Measurements from ENCODE around the gene CD164L2. TPM values are rescaled to one million over a fixed set of nuclear protein-coding genes. Genes with fewer than 3 reads are reported as not detected.

The CD164L2 gene
- total RNA-seq, 2 donors from 2014 or later = 1.6 to 1.8 TPM

DNA sequence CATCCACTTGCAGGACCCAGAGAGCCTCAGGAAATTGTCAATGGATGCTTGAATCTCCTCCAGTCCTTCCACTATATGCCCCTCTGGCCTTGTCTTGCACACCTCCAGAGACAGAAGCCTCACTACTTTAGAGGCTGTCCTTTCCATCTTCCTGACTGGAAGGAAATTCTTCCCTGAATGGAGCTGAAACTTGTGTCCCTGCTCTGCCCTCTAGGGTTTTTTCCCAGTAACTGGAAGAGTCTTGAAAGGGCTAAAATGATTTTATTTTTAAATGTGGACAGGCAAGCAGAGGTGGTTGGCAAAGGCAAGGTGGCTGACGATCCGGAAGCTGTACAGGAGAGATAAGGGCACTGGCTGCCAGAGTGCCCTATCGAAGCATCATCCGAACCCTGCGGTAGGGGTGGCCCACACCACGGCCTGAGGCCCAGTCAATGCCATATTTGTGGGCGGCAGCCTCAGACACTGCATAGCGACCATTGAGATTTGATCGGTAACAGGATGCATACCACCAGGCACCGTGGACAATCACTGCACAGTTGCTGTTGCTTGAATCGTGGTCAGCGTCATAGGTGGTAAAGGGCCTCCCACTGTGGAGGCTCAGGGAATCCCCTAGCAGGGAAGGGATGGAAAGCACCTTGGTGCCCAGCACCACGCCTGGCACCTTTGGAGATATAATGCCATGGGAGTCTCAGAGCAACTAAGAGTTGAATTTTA lies 14.1 kb downstream of the CD164L2 start:
- 85 to 86% methylated on average over 12 to 13 of the region's 13 CpGs for WGBS, 2 experiments (ENCODE audit: insufficient coverage in 1 of 2, insufficient read length in 1 of 2)
- H3K9me3 ChIP-seq (ENCODE audit: control insufficient read depth, low read length) = no peaks in the 10 kb centered on the region
- no peak overlapping the region for H3K4me3 Mint-ChIP-seq
- peaks cover 3% of the 10 kb centered on the region for H3K27me3 Mint-ChIP-seq (ENCODE audit: insufficient read depth)
- no peaks in the 10 kb centered on the region for H3K27me3 ChIP-seq (ENCODE audit: control insufficient read depth, insufficient read depth, low read length, poor library complexity, severe bottlenecking)
- H3K4me1 ChIP-seq (ENCODE audit: control insufficient read depth, insufficient read depth, low read length) = no peaks in the 10 kb centered on the region
- H3K9me3 Mint-ChIP-seq = no peaks in the 10 kb centered on the region
- peaks cover 12% of the 10 kb centered on the region for H3K4me1 Mint-ChIP-seq
- no peak overlapping the region for H3K4me3 ChIP-seq (ENCODE audit: low read length)
- peak; percentile 58 for TF ChIP-seq CTCF (conservative IDR thresholded peaks at IDR 0.05)
- no peak for DNase-seq
- H3K27ac ChIP-seq (ENCODE audit: low read depth, low read length) = no peak overlapping the region
- H3K27ac Mint-ChIP-seq = no peak overlapping the region
- no peaks in the 10 kb centered on the region for H3K36me3 ChIP-seq (ENCODE audit: control insufficient read depth, insufficient read depth, low read length)
- no peak overlapping the region for H3K9ac ChIP-seq (ENCODE audit: extremely low read depth, low read length, poor library complexity, severe bottlenecking)
- H3K36me3 Mint-ChIP-seq (ENCODE audit: low read depth) = no peaks in the 10 kb centered on the region

GRCh38 chr1:27367160-27367650 lies 15.9 kb downstream of the CD164L2 start:
- H3K9me3 ChIP-seq (ENCODE audit: control insufficient read depth, low read length) = no peaks in the 10 kb centered on the region
- peaks cover 12% of the 10 kb centered on the region for H3K4me1 Mint-ChIP-seq
- H3K27me3 Mint-ChIP-seq (ENCODE audit: insufficient read depth) = peaks cover 14% of the 10 kb centered on the region
- DNase-seq = no peak
- peak overlapping the region; percentile 88 for H3K4me3 ChIP-seq (ENCODE audit: low read length)
- peak overlapping the region; percentile 70 for H3K4me3 Mint-ChIP-seq
- peak overlapping the region; percentile 57 for H3K9ac ChIP-seq (ENCODE audit: extremely low read depth, low read length, poor library complexity, severe bottlenecking)
- no peaks in the 10 kb centered on the region for H3K36me3 ChIP-seq (ENCODE audit: control insufficient read depth, insufficient read depth, low read length)
- WGBS, 2 experiments (ENCODE audit: insufficient coverage in 1 of 2, insufficient read length in 1 of 2) = 45 to 46% methylated on average over 7 to 8 of the region's 8 CpGs
- H3K27ac Mint-ChIP-seq = no peak overlapping the region
- H3K4me1 ChIP-seq (ENCODE audit: control insufficient read depth, insufficient read depth, low read length) = no peaks in the 10 kb centered on the region
- no peaks in the 10 kb centered on the region for H3K27me3 ChIP-seq (ENCODE audit: control insufficient read depth, insufficient read depth, low read length, poor library complexity, severe bottlenecking)
- TF ChIP-seq CTCF (conservative IDR thresholded peaks at IDR 0.05) = no peak
- H3K27ac ChIP-seq (ENCODE audit: low read depth, low read length) = peak overlapping the region; percentile 72
- H3K9me3 Mint-ChIP-seq = no peaks in the 10 kb centered on the region
- H3K36me3 Mint-ChIP-seq (ENCODE audit: low read depth) = no peaks in the 10 kb centered on the region

DNA sequence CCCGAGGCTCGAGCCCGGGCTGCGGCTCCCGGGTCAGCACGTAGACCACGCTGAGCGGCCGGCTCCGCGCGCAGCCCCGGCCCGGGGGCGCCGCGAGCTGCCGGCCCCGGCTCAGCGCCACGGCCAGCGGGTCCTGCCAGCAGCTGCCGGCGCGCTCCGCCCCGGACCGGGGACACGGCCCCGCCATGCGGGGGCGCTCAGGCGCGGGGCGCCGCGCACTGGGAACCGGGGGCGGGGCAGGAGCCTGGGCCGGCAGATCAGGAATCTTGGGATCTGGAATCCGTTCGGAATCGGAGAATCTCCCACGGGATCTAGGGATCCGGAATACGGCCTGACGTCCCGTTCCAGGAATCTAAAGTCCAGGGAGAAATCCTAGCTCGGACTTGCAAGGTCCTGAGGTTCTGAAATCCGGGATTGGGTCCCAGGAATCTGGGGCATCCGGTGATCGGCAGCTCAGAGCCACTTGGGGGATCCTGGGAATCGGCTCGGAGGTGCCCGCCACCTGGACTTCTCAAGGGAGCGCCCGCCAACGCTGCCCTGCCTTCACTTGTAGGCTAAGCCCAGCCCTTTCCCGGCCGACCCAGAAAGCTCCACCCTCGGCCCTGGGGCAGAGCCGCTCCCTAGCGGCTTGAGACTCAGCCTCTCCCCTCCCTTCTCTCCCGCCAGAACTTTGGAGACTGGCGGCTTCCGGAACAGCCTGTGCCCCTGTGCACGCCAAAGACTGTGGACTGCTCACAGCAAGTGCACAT lies 16.5 kb downstream of the CD164L2 start, which contains the start of gene MAP3K6:
Gene MAP3K6 (minus strand): TSS at position 551 of the 749 bp plus-strand sequence. CDS start 364 bp downstream, at position 187.
- WGBS, 2 experiments (ENCODE audit: insufficient coverage in 1 of 2, insufficient read length in 1 of 2) = 0 to 1% methylated on average over 14 to 67 of the region's 67 CpGs
- H3K27ac ChIP-seq (ENCODE audit: low read depth, low read length) = peak within 1 kb of the TSS; percentile 72
- peaks cover 20% of the 10 kb centered on the region for H3K27me3 Mint-ChIP-seq (ENCODE audit: insufficient read depth)
- H3K4me1 Mint-ChIP-seq = peaks cover 12% of the 10 kb centered on the region
- H3K27ac Mint-ChIP-seq = peak within 1 kb of the TSS; percentile 85
- DNase-seq = peak; percentile 92
- H3K9ac ChIP-seq (ENCODE audit: extremely low read depth, low read length, poor library complexity, severe bottlenecking) = peak within 1 kb of the TSS; percentile 57
- H3K4me3 ChIP-seq (ENCODE audit: low read length) = peak within 1 kb of the TSS; percentile 88
- no peaks in the 10 kb centered on the region for H3K36me3 ChIP-seq (ENCODE audit: control insufficient read depth, insufficient read depth, low read length)
- H3K9me3 Mint-ChIP-seq = no peaks in the 10 kb centered on the region
- H3K9me3 ChIP-seq (ENCODE audit: control insufficient read depth, low read length) = no peaks in the 10 kb centered on the region
- H3K4me1 ChIP-seq (ENCODE audit: control insufficient read depth, insufficient read depth, low read length) = no peaks in the 10 kb centered on the region
- H3K27me3 ChIP-seq (ENCODE audit: control insufficient read depth, insufficient read depth, low read length, poor library complexity, severe bottlenecking) = peaks cover 4% of the 10 kb centered on the region
- no peaks in the 10 kb centered on the region for H3K36me3 Mint-ChIP-seq (ENCODE audit: low read depth)
- H3K4me3 Mint-ChIP-seq = peak within 1 kb of the TSS; percentile 70
- peak; percentile 57 for TF ChIP-seq CTCF (conservative IDR thresholded peaks at IDR 0.05)

Data from endodermal cell (in vitro differentiated cells).